Upper lobe of right lung (tissue), 1 donor: ENCODE measurements around the gene TMCC2. TPM values are rescaled to one million over a fixed set of nuclear protein-coding genes. Genes with fewer than 3 reads are reported as not detected.

ENCODE experiments used
- ATAC-seq: fragments of 200-7000 bp; cut with Tn5 transposase; one replicate; pipeline ENCODE4 v1.9.1; 2020; ENCODE audit warnings: mild to moderate bottlenecking, moderate library complexity
- DNase-seq: peaks from one replicate; pipeline ENCODE4 v3.0.0-alpha.2; 2020
- H3K27ac ChIP-seq: fragments of 200-600 bp; one replicate; pipeline ENCODE4 v1.8.0; 2022
- H3K27me3 ChIP-seq: fragments of 200-600 bp; one replicate; pipeline ENCODE4 v1.8.0; 2022; ENCODE audit warnings: mild to moderate bottlenecking
- H3K36me3 ChIP-seq: fragments of 200-600 bp; one replicate; pipeline ENCODE4 v1.8.0; 2022
- H3K4me1 ChIP-seq: fragments of 200-600 bp; one replicate; pipeline ENCODE4 v1.8.0; 2022
- H3K4me3 ChIP-seq: fragments of 200-600 bp; one replicate; pipeline ENCODE4 v1.8.0; 2022; ENCODE audit warnings: mild to moderate bottlenecking
- H3K9me3 ChIP-seq: fragments of 200-600 bp; one replicate; pipeline ENCODE4 v1.8.0; 2022
- CTCF ChIP-seq: fragments of 200-600 bp; IDR thresholded peaks from one replicate; pipeline ENCODE4 v1.8.0; 2022; ENCODE audit warnings: antibody characterized with exemption
- intact Hi-C: fragments of 100-400 bp; cut with DNase I; formaldehyde crosslinking; loops from one replicate; pipeline ENCODE4 v1.11.0; 2022
- total RNA-seq: library from RNA; stranded (reverse); fragmentation: NEBNext Ultra II Directional; extraction: Animal tissue kit (Norgen Biotek cat#: 25700); gene quantifications from one replicate; pipeline ENCODE4 v1.2.1, GENCODE V29; 2021
- donor health status: DM: no; HTN: yes; CAD: no; lungs with severe emphysema.

TMCC2 gene
- total RNA-seq, 1 donor from 2014 or later: 4.8 TPM

- H3K27me3 ChIP-seq: no peaks in the 10 kb centered on the region
- ATAC-seq (no peak), DNase-seq (peak; percentile 57)
- intact Hi-C loops: no loop called here
- H3K36me3 ChIP-seq: no peaks in the 10 kb centered on the region
- no peak overlapping the region for H3K27ac ChIP-seq
- peaks cover 23% of the 10 kb centered on the region for H3K4me1 ChIP-seq
- no peaks in the 10 kb centered on the region for H3K9me3 ChIP-seq
- no peak for TF ChIP-seq CTCF
- H3K4me3 ChIP-seq: no peak overlapping the region
Observed at GRCh38 chr1:205241366-205242030, 13.8 kb downstream of the TMCC2 start.

DNA sequence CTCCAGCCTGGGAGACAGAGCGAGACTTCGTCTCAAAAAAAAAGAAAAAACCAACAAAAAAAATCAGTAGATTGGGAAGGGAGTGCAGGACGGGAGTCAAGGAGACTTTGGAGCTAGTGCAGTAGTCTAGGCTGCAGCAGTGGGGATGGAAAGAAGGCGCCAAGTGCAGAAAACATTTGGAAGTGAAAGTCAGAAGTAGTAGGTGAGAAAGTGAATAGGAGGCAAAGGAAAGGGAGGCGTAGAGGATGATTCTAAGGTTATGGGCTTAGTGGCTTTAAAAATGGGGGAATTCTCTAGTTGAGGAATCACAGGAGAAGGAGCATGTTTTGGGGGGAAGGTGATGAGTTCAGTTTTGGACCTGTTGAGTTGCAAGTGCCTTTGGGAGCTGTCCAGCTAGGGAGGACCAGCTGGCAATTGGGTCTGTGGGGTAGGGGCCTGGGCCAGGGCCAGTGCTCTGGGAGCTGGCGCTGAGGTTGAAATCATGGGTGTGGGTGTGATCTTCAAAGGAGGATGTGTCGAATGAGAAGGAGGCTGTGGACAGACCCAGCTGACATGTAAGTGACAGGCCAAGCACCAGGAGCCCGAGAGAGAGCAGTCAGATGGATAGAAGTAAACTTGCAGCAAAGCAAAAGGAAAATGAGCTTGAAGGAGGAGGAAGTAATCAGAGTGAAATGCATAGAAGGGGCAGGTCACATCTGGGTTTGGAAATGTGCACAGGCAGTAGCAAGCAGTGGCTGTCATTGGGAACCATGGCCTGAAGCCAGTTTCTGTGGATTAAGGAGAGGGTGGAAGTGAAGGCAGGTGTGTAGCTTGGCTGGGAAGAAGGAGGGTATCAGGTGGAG, 15.8 kb downstream of the TMCC2 start:
- DNase-seq: peak; percentile 44
- intact Hi-C loops: no loop called here
- Histone ChIP-seq H3K4me1 (peaks cover 15% of the 10 kb centered on the region), H3K4me3 (no peak overlapping the region), H3K9me3 (no peaks in the 10 kb centered on the region), H3K36me3 (no peaks in the 10 kb centered on the region), H3K27me3 (no peaks in the 10 kb centered on the region), H3K27ac (no peak overlapping the region)
- no peak for ATAC-seq
- no peak for TF ChIP-seq CTCF

DNA sequence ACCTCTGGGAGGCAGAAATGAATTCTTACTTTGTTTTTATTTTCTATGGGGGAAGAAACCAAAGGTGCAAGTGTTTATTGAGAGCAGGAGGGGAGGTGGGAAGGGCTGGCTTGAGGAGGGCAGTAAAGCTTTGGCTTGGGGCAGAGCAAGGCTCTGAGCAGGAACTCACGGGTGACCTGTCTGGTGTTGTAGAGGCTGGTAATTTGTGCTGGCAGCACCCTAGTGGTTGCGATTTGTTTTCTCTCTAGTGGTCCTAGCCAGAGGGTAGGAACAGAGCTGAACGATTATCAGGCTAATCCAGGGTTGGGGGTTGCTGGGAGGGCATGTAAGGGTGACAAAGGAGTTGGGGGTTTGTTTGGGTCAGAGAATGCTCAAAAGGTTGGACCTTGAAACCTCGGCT, 16.6 kb downstream of the TMCC2 start:
- Histone ChIP-seq H3K36me3 (no peaks in the 10 kb centered on the region), H3K4me1 (peaks cover 23% of the 10 kb centered on the region), H3K4me3 (no peak overlapping the region), H3K27me3 (no peaks in the 10 kb centered on the region), H3K27ac (no peak overlapping the region), H3K9me3 (no peaks in the 10 kb centered on the region)
- intact Hi-C loops: no loop called here
- peak; percentile 8 for DNase-seq
- TF ChIP-seq CTCF: no peak
- no peak for ATAC-seq

DNA sequence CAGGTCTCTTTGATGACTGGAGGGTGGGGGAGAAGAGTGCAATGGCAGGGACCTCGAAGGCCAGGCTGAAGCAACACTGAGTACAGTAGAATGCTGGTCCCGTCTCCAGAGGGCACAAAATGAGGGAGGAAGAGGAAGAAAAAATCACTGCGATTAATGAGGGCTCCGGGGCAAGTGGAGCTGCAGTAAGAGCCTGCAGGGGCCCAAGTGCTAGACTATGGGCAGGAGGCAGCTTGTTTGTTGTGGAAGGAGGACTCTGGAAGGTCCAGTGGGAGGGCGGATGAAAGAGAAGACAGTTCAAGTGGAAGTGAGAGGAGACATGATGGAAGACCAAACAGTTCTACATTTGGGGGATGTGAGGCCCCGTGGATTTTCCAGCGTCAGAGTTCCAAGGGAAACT, 17.4 kb downstream of the TMCC2 start:
- TF ChIP-seq CTCF: no peak
- DNase-seq (peak; percentile 23), ATAC-seq (no peak)
- H3K4me1 ChIP-seq: peaks cover 28% of the 10 kb centered on the region
- no peak overlapping the region for H3K27ac ChIP-seq
- H3K4me3 ChIP-seq: no peak overlapping the region
- intact Hi-C loops: no loop called here
- no peaks in the 10 kb centered on the region for H3K36me3 ChIP-seq
- H3K9me3 ChIP-seq: no peaks in the 10 kb centered on the region
- H3K27me3 ChIP-seq: no peaks in the 10 kb centered on the region

DNA sequence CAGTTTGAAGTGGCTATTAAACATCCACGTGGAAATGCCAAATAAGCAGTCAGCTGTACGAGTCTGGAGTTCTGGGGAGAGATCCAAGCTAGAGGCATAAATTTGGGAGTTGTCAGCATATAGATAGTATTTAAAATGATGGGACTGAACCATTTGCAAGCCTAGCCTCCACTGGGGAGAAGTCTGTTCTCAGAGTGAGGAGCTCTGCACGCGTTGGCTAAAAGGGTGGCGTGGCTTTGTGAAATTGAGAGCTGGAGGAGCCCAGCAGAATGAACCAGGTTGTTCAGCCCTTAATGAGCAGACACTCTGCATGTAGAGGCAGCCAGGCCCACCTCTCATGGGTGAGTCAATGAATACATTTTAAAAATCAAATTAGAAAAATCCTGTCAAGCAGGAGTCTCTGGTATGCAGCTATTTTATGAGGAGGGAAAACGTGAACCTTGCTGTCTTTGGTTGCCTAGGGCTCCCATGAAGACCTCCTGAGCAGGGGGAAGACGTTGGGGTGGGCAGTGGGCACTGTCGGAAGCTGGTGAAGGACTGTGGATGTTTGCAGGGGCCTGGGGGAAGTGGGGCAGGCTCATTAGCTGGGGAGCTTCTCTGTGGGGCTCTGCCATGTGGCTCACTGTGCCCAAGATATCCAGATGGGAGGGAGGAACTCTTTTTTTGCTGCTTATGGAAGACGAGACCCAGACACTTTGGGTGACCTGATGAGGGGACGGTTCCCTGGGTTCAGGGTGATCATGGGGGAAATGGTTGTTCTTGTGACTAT, 18.8 kb downstream of the TMCC2 start:
- DNase-seq (peak; percentile 34), ATAC-seq (no peak)
- intact Hi-C loops: no loop called here
- no peaks in the 10 kb centered on the region for H3K27me3 ChIP-seq
- H3K4me1 ChIP-seq: peaks cover 29% of the 10 kb centered on the region
- TF ChIP-seq CTCF: no peak
- H3K27ac ChIP-seq: no peak overlapping the region
- no peaks in the 10 kb centered on the region for H3K9me3 ChIP-seq
- H3K36me3 ChIP-seq: no peaks in the 10 kb centered on the region
- no peak overlapping the region for H3K4me3 ChIP-seq
